Thoracic aorta (tissue), 2 donors: ENCODE measurements around the gene ABCG1. TPM values are rescaled to one million over a fixed set of nuclear protein-coding genes. Genes with fewer than 3 reads are reported as not detected.

ENCODE experiments used
- ATAC-seq: fragments of 150-250 bp; one replicate; pipeline ENCODE4 v1.8.0; 2017; ENCODE audit warnings: low read depth; ENCODE audit not compliant: insufficient number of reproducible peaks, low FRiP score
- DNase-seq: peaks from one replicate; pipeline ENCODE4 v3.0.0-alpha.2; 2020; ENCODE audit warnings: low spot score
- H3K27ac ChIP-seq, 2 donors: fragments of 200-600 bp; sonication (generic); 1 replicate in 1 of 2; 2 replicates in 1 of 2; pipeline ENCODE4 v1.5.1; 2016; ENCODE audit warnings: mild to moderate bottlenecking in 2 of 2, moderate library complexity in 2 of 2
- H3K27me3 ChIP-seq: fragments of 200-600 bp; sonication (generic); replicated peaks from 2 replicates; pipeline ENCODE4 v1.6.0; 2016; ENCODE audit warnings: mild to moderate bottlenecking; ENCODE audit not compliant: insufficient read depth
- H3K36me3 ChIP-seq: fragments of 200-600 bp; sonication (generic); one replicate; pipeline ENCODE4 v1.5.1; 2016
- H3K4me1 ChIP-seq, 2 donors: fragments of 200-600 bp; sonication (generic); 1 replicate in 1 of 2; 2 replicates in 1 of 2; pipeline versions ENCODE4 v1.5.1 to v1.6.0; 2016; ENCODE audit warnings: low read depth in 2 of 2, mild to moderate bottlenecking in 1 of 2; ENCODE audit not compliant: control insufficient read depth in 1 of 2
- H3K4me3 ChIP-seq: fragments of 200-600 bp; sonication (generic); 2 replicates; pipeline ENCODE4 v1.5.1; 2016; ENCODE audit warnings: mild to moderate bottlenecking
- H3K9me3 ChIP-seq: fragments of 200-600 bp; sonication (generic); 2 replicates; pipeline ENCODE4 v1.5.1; 2016
- total RNA-seq, 2 donors: library from RNA; depleted of rRNA; stranded (reverse); fragments of >200 nt; gene quantifications; one replicate each; pipeline versions ENCODE4 v1.1.0 to v1.2.3, GENCODE V29; 2016
- TF ChIP-seq, protein P1 (sequence below): fragments of 200-600 bp; sonication (generic); IDR thresholded peaks from one replicate; pipeline ENCODE4 v1.5.1; 2019; ENCODE audit warnings: antibody characterized with exemption

The ABCG1 gene
- total RNA-seq, 2 donors from 2014 or later: 15.6 to 20.6 TPM

GRCh38 chr21:42237161-42237560, 18.2 kb downstream of the ABCG1 start:
- ATAC-seq (no peak), DNase-seq (no peak)
- H3K9me3 ChIP-seq: no peaks in the 10 kb centered on the region
- no peak overlapping the region for H3K27ac ChIP-seq
- H3K4me1 ChIP-seq: peaks cover 27 to 36% of the 10 kb centered on the region in 2 donors
- no peaks in the 10 kb centered on the region for H3K36me3 ChIP-seq
- H3K4me3 ChIP-seq: no peak overlapping the region
- TF ChIP-seq, protein P1, sequence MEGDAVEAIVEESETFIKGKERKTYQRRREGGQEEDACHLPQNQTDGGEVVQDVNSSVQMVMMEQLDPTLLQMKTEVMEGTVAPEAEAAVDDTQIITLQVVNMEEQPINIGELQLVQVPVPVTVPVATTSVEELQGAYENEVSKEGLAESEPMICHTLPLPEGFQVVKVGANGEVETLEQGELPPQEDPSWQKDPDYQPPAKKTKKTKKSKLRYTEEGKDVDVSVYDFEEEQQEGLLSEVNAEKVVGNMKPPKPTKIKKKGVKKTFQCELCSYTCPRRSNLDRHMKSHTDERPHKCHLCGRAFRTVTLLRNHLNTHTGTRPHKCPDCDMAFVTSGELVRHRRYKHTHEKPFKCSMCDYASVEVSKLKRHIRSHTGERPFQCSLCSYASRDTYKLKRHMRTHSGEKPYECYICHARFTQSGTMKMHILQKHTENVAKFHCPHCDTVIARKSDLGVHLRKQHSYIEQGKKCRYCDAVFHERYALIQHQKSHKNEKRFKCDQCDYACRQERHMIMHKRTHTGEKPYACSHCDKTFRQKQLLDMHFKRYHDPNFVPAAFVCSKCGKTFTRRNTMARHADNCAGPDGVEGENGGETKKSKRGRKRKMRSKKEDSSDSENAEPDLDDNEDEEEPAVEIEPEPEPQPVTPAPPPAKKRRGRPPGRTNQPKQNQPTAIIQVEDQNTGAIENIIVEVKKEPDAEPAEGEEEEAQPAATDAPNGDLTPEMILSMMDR: no peak
- H3K27me3 ChIP-seq: no peaks in the 10 kb centered on the region

DNA sequence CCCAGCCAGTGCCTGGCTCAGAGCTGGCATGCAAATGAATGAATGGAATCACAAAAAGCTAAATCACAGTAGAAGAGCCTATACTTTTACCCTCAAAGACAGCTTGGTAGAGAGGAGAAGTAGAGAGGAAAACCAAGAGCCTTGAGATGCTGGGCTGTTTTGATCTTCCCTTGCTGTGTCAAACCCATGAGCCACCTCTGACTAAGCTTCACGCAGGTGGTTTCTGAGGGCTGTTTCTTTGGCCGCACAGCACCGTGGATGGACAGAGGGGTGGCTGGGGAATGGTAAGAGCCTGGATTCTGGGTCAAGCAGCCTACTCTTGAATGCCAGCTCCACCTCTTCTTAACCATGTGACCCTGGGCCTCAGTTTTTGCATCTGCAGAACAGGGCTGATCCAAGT, 18.6 kb downstream of the ABCG1 start:
- Histone ChIP-seq H3K4me1 (peaks cover 24 to 32% of the 10 kb centered on the region in 2 donors), H3K27ac (no peak overlapping the region)
- ATAC-seq: no peak

GRCh38 chr21:42238185-42238934, 19.4 kb downstream of the ABCG1 start:
- H3K36me3 ChIP-seq: no peaks in the 10 kb centered on the region
- no peak overlapping the region for H3K4me3 ChIP-seq
- no peaks in the 10 kb centered on the region for H3K9me3 ChIP-seq
- H3K4me1 ChIP-seq: peaks cover 16 to 24% of the 10 kb centered on the region in 2 donors
- DNase-seq (no peak), ATAC-seq (no peak)
- no peaks in the 10 kb centered on the region for H3K27me3 ChIP-seq
- TF ChIP-seq, protein P1: no peak
- H3K27ac ChIP-seq: no peak overlapping the region

More for the DNA sequence above, 18.6 kb downstream of the ABCG1 start:
- TF ChIP-seq, protein P1: no peak
- no peaks in the 10 kb centered on the region for H3K9me3 ChIP-seq
- H3K27me3 ChIP-seq: no peaks in the 10 kb centered on the region
- DNase-seq: no peak
- no peak overlapping the region for H3K4me3 ChIP-seq
- no peaks in the 10 kb centered on the region for H3K36me3 ChIP-seq

DNA sequence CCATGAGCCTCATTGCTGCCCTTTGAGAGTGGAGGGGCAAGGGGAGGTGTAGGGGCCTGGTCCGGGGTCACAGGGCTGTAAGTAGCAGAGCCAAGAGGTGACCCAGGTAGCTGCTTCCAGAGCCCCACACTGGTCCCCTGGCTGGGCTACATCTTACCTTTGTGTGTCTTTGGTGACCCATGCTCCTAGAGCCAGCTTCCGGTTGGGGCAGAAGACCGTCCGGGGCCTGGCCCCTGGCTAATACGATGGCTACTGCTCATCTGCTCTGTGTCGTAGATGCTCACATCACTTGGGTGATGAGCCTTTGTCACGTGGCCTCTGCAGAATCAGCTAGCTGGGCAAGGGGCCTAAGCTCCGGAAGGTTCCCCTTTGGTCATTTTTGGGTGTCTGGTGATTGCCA, 20.6 kb downstream of the ABCG1 start:
- Histone ChIP-seq H3K27ac (no peak overlapping the region), H3K36me3 (no peaks in the 10 kb centered on the region), H3K9me3 (no peaks in the 10 kb centered on the region), H3K27me3 (no peaks in the 10 kb centered on the region), H3K4me1 (peaks cover 5 to 12% of the 10 kb centered on the region in 2 donors), H3K4me3 (no peak overlapping the region)
- TF ChIP-seq, protein P1: no peak
- no peak for ATAC-seq
- DNase-seq: no peak

GRCh38 chr21:42239973-42240372, 21.0 kb downstream of the ABCG1 start:
- Histone ChIP-seq H3K9me3 (no peaks in the 10 kb centered on the region), H3K27ac (no peak overlapping the region), H3K4me3 (no peak overlapping the region), H3K27me3 (no peaks in the 10 kb centered on the region), H3K4me1 (peaks cover 4 to 8% of the 10 kb centered on the region in 2 donors), H3K36me3 (no peaks in the 10 kb centered on the region)
- ATAC-seq (no peak), DNase-seq (no peak)
- TF ChIP-seq, protein P1: no peak
